Fibroblast of villous mesenchyme (primary cell): Measurements from ENCODE around the gene TMEM150A. TPM values are rescaled to one million over a fixed set of nuclear protein-coding genes. Genes with fewer than 3 reads are reported as not detected.

Experiments
- DNase-seq: peaks from one replicate; pipeline ENCODE4 v3.0.0-alpha.2; 2010; ENCODE audit warnings: low read depth
- H3K4me3 ChIP-seq: 2 replicates; pipeline ENCODE4 v1.5.1; 2011; ENCODE audit warnings: low read depth, mild to moderate bottlenecking, low read length
- CTCF ChIP-seq: IDR thresholded peaks from 2 replicates; pipeline ENCODE4 v1.5.1; 2012; ENCODE audit warnings: low read depth, mild to moderate bottlenecking, low read length; ENCODE audit not compliant: insufficient read depth
- total RNA-seq: library from RNA; depleted of rRNA; stranded (reverse); fragments of >200 nt; gene quantifications from 2 replicates; pipeline ENCODE4 v1.2.3, GENCODE V29; 2012

Gene TMEM150A
- total RNA-seq, 1 donor = 8.6 TPM

- TF ChIP-seq CTCF = no peak
- no peak for DNase-seq
- H3K4me3 ChIP-seq = no peak overlapping the region
These were observed 3.7 kb downstream of the TMEM150A start for GRCh38 chr2:85598594-85599340.

- TF ChIP-seq CTCF = no peak
- H3K4me3 ChIP-seq = no peak overlapping the region
- DNase-seq = no peak
These were observed 5.3 kb downstream of the TMEM150A start for GRCh38 chr2:85597241-85597640.

- peak overlapping the region; percentile 92 for H3K4me3 ChIP-seq
- no peak for TF ChIP-seq CTCF
- DNase-seq = no peak
These were observed 5.9 kb downstream of the TMEM150A start for GRCh38 chr2:85596486-85597143.

- H3K4me3 ChIP-seq = peak overlapping the region; percentile 92
- no peak for TF ChIP-seq CTCF
- no peak for DNase-seq
These were observed 6.5 kb downstream of the TMEM150A start for GRCh38 chr2:85596026-85596333.

GRCh38 chr2:85595301-85596025, 7.0 kb downstream of the TMEM150A start, which contains the start of gene RNF181:
Gene RNF181 (plus strand): TSS chr2:85595745. CDS start chr2:85595764, 19 bp downstream.
- TF ChIP-seq CTCF = no peak
- peak; percentile 99 for DNase-seq
- peak within 1 kb of the TSS; percentile 92 for H3K4me3 ChIP-seq

- peak overlapping the region; percentile 92 for H3K4me3 ChIP-seq
- TF ChIP-seq CTCF = no peak
- DNase-seq = no peak
These were observed 7.7 kb downstream of the TMEM150A start for GRCh38 chr2:85594715-85595300.
